HepG2 (cell line): ENCODE data around the gene MRPS7. TPM values are rescaled to one million over a fixed set of nuclear protein-coding genes. Genes with fewer than 3 reads are reported as not detected.
A peak's percentile ranks its signal among the peaks of the same experiment; 100 is the strongest.

Experiments
- CHD4 ChIP-seq: fragments of 200-600 bp; sonication (generic); IDR thresholded peaks from 2 replicates; pipeline ENCODE4 v1.7.0; 2017; ENCODE audit warnings: mild to moderate bottlenecking, low read length, borderline replicate concordance
- E2F2 ChIP-seq: sonication (generic); formaldehyde crosslinking; IDR thresholded peaks from 2 replicates; pipeline ENCODE4 v1.4.0; 2020; ENCODE audit warnings: missing genetic modification reagents, borderline replicate concordance
- FOXP1 ChIP-seq, 2 experiments: fragments of 450-650 bp in 1 of 2; IDR thresholded peaks; 2 replicates each; pipeline ENCODE4 v1.6.1; 2017 to 2018; ENCODE audit warnings: antibody characterized with exemption in 1 of 2
- GZF1 ChIP-seq: sonication (generic); formaldehyde crosslinking; IDR thresholded peaks from 2 replicates; pipeline ENCODE4 v1.5.1; 2020; ENCODE audit warnings: mild to moderate bottlenecking, missing genetic modification reagents
- HIC2 ChIP-seq: sonication (generic); formaldehyde crosslinking; IDR thresholded peaks from 2 replicates; pipeline ENCODE4 v1.9.0; 2022; ENCODE audit warnings: low read depth, missing genetic modification reagents
- HINFP ChIP-seq: sonication (generic); formaldehyde crosslinking; IDR thresholded peaks from 2 replicates; pipeline ENCODE4 v1.4.0; 2020; ENCODE audit warnings: low read depth, mild to moderate bottlenecking, missing genetic modification reagents
- IRF1 ChIP-seq: sonication (generic); formaldehyde crosslinking; IDR thresholded peaks from 2 replicates; pipeline ENCODE4 v1.4.0; 2020; ENCODE audit warnings: low read depth, mild to moderate bottlenecking, missing genetic modification reagents
- KDM5B ChIP-seq: sonication (generic); formaldehyde crosslinking; IDR thresholded peaks from 2 replicates; pipeline ENCODE4 v1.4.0; 2020; ENCODE audit warnings: missing genetic modification reagents, mild to moderate bottlenecking, borderline replicate concordance
- MAFF ChIP-seq: IDR thresholded peaks from 2 replicates; pipeline ENCODE4 v1.6.1; 2011; ENCODE audit warnings: low read depth, low read length, improper control_type of control experiment
- MATR3 ChIP-seq: sonication (generic); formaldehyde crosslinking; IDR thresholded peaks from 2 replicates; pipeline ENCODE4 v1.4.0; 2020; ENCODE audit warnings: missing genetic modification reagents
- MIER2 ChIP-seq: IDR thresholded peaks from 2 replicates; pipeline ENCODE4 v1.6.1; 2016; ENCODE audit warnings: missing biosample characterization, missing genetic modification reagents
- NR1H2 ChIP-seq: sonication (generic); formaldehyde crosslinking; IDR thresholded peaks from 2 replicates; pipeline ENCODE4 v1.8.1; 2022; ENCODE audit warnings: low read depth, missing genetic modification reagents, borderline replicate concordance
- NR2F1 ChIP-seq, 2 experiments: fragments of 450-650 bp in 1 of 2; formaldehyde crosslinking in 1 of 2; IDR thresholded peaks; 2 replicates each; pipeline versions ENCODE4 v1.5.0 to v1.6.1; 2016 to 2020; ENCODE audit warnings: mild to moderate bottlenecking in 1 of 2, missing compliant biosample characterization in 1 of 2, missing genetic modification reagents in 1 of 2, moderate library complexity in 1 of 2
- SCMH1 ChIP-seq: sonication (generic); formaldehyde crosslinking; IDR thresholded peaks from 2 replicates; pipeline ENCODE4 v1.9.0; 2021; ENCODE audit warnings: missing genetic modification reagents, mild to moderate bottlenecking, borderline replicate concordance
- SP5 ChIP-seq: IDR thresholded peaks from 2 replicates; pipeline ENCODE4 v1.6.1; 2016; ENCODE audit warnings: low read depth, borderline replicate concordance
- TP53 ChIP-seq: sonication (generic); formaldehyde crosslinking; conservative IDR thresholded peaks from 2 replicates; pipeline ENCODE4 v1.4.0; 2020; ENCODE audit warnings: missing genetic modification reagents
- ZBTB1 ChIP-seq: sonication (generic); formaldehyde crosslinking; IDR thresholded peaks from 2 replicates; pipeline ENCODE4 v1.4.0; 2020; ENCODE audit warnings: missing genetic modification reagents, borderline replicate concordance
- ZNF263 ChIP-seq: sonication (generic); formaldehyde crosslinking; IDR thresholded peaks from 2 replicates; pipeline ENCODE4 v1.4.0; 2020; ENCODE audit warnings: missing genetic modification reagents
- ZNF724P ChIP-seq: sonication (generic); formaldehyde crosslinking; IDR thresholded peaks from 2 replicates; pipeline ENCODE4 v1.8.0; 2022; ENCODE audit warnings: missing genetic modification reagents, borderline replicate concordance
- ZNF879 ChIP-seq: sonication (generic); formaldehyde crosslinking; IDR thresholded peaks from 2 replicates; pipeline ENCODE4 v1.8.1; 2023; ENCODE audit warnings: missing genetic modification reagents
- polyA plus RNA-seq, 8 experiments: library from polyadenylated mRNA; depleted of rRNA in 3 of 8; stranded (reverse) in 7 of 8; unstranded in 1 of 8; fragments of >200 nt; fragmentation: Illumina TruSeq in 4 of 8; extraction: Trizol in 4 of 8; gene quantifications; 2 replicates each; pipeline versions ENCODE4 v1.2.1 to v1.2.3, GENCODE V29; 2011 to 2016; ENCODE audit warnings: low read depth in 4 of 8, missing spikeins in 1 of 8, mixed read lengths in 1 of 8; ENCODE audit not compliant: insufficient read depth in 1 of 8
- total RNA-seq, 5 experiments: library from RNA; depleted of rRNA; stranded (reverse); fragments of >200 nt; fragmentation: Illumina TruSeq; extraction: Trizol; gene quantifications; 2 replicates each; pipeline ENCODE4 v1.2.3, GENCODE V29; 2016; ENCODE audit warnings: low read depth in 1 of 5

MRPS7 gene
- total and polyA plus RNA-seq, 2 of the 13 experiments (the other 11 are each of a cell fraction or from before 2014, with no cell fraction given) = 97.0 to 162 TPM

GRCh38 chr17:75308732-75309629 lies 47.3 kb downstream of the MRPS7 start (continued):
- TF ChIP-seq IRF1 (CRISPR knock-in tag) (peak; percentile 74; the same call in 1 of the 2 replicates), CHD4 (no peak), FOXP1 (IDR thresholded peaks at IDR 0.05) (no peak), FOXP1 (CRISPR knock-in tag; IDR thresholded peaks at IDR 0.05) (no peak), HINFP (peak; percentile 74; the same call in 1 of the 2 replicates), NR1H2 (no peak), GZF1 (CRISPR knock-in tag) (peak; percentile 86; the same call in 1 of the 2 replicates), TP53 (CRISPR knock-in tag) (no peak), ZNF263 (CRISPR knock-in tag) (peak; percentile 82), E2F2 (CRISPR knock-in tag) (no peak), MIER2 (0 out of 2 replicates have a peak, but pooled peaks have one; percentile 56), NR2F1 (CRISPR knock-in tag; IDR thresholded peaks at IDR 0.05) (peak in 1 of 2 experiments; percentile 32; a peak in 1 of 4 replicates), ZBTB1 (no peak), MATR3 (CRISPR knock-in tag) (no peak), MAFF (no peak), SP5 (CRISPR knock-in tag) (0 out of 2 replicates have a peak, but pooled peaks have one; percentile 43), KDM5B (CRISPR knock-in tag) (peak; percentile 67; the same call in 1 of the 2 replicates), ZNF879 (CRISPR knock-in tag) (no peak), ZNF724P (CRISPR knock-in tag) (0 out of 2 replicates have a peak, but pooled peaks have one; percentile 44), SCMH1 (CRISPR knock-in tag) (no peak), HIC2 (CRISPR knock-in tag) (peak; percentile 64)
